SK-N-MC (cell line): Measurements from ENCODE around the gene WIZ.

Experiments
- DNase-seq: peaks from one replicate; pipeline ENCODE4 v3.0.0-alpha.2; 2011; ENCODE audit warnings: low read depth, low spot score
- H3K27ac ChIP-seq: fragments of 200-600 bp; sonication (generic); 2 replicates; pipeline ENCODE4 v1.5.1; 2016; ENCODE audit warnings: mixed run types
- H3K36me3 ChIP-seq: fragments of 200-600 bp; sonication (generic); 2 replicates; pipeline ENCODE4 v1.6.1; 2017; ENCODE audit warnings: antibody characterized with exemption, low read length, mixed read lengths; ENCODE audit not compliant: insufficient read depth
- H3K4me3 ChIP-seq: fragments of 200-600 bp; sonication (generic); 2 replicates; pipeline ENCODE4 v1.5.1; 2016
- H3K9ac ChIP-seq: fragments of 200-600 bp; sonication (generic); 2 replicates; pipeline ENCODE4 v1.8.0; 2017; ENCODE audit warnings: mixed run types, mixed read lengths; ENCODE audit not compliant: insufficient read length
- H3K9me3 ChIP-seq: fragments of 200-600 bp; sonication (generic); 2 replicates; pipeline ENCODE4 v1.6.1; 2017; ENCODE audit warnings: low read depth, mild to moderate bottlenecking, antibody characterized with exemption, low read length, moderate library complexity, mixed read lengths
- EZH2 ChIP-seq: fragments of 200-600 bp; sonication (generic); IDR thresholded peaks from one replicate; pipeline ENCODE4 v1.6.1; 2017; ENCODE audit warnings: antibody characterized with exemption
- FOXP2 ChIP-seq: optimal IDR thresholded peaks from 2 replicates; pipeline ENCODE3; 2011; ENCODE audit warnings: mild to moderate bottlenecking, moderate library complexity; ENCODE audit not compliant: insufficient read depth; ENCODE audit errors: extremely low read length, control extremely low read depth
- POLR2AphosphoS5 ChIP-seq: IDR thresholded peaks from 2 replicates; pipeline ENCODE4 v1.6.1; 2012; ENCODE audit warnings: mild to moderate bottlenecking, low read depth, low read length, borderline replicate concordance

WIZ gene

GRCh38 chr19:15456871-15457700 lies 7.3 kb upstream of the WIZ start:
- Histone ChIP-seq H3K36me3 (no peaks in the 10 kb centered on the region), H3K27ac (no peak overlapping the region), H3K4me3 (peak overlapping the region; percentile 68), H3K9me3 (no peaks in the 10 kb centered on the region), H3K9ac (no peak overlapping the region)
- DNase-seq, result no peak
- TF ChIP-seq EZH2, result no peak
- TF ChIP-seq FOXP2, result no peak
- no peak for TF ChIP-seq POLR2AphosphoS5

- Histone ChIP-seq H3K36me3 (no peaks in the 10 kb centered on the region), H3K9ac (no peak overlapping the region), H3K9me3 (no peaks in the 10 kb centered on the region), H3K4me3 (peak overlapping the region; percentile 68), H3K27ac (no peak overlapping the region)
- TF ChIP-seq EZH2 (no peak), POLR2AphosphoS5 (no peak), FOXP2 (no peak)
- DNase-seq, result no peak
Measured at GRCh38 chr19:15456441-15456840, 6.7 kb upstream of the WIZ start.

GRCh38 chr19:15455996-15456395 lies 6.2 kb upstream of the WIZ start:
- Histone ChIP-seq H3K27ac (no peak overlapping the region), H3K36me3 (no peaks in the 10 kb centered on the region), H3K9me3 (no peaks in the 10 kb centered on the region), H3K9ac (no peak overlapping the region), H3K4me3 (no peak overlapping the region)
- TF ChIP-seq EZH2 (no peak), FOXP2 (no peak), POLR2AphosphoS5 (no peak)
- no peak for DNase-seq

- Histone ChIP-seq H3K9me3 (no peaks in the 10 kb centered on the region), H3K9ac (no peak overlapping the region), H3K4me3 (no peak overlapping the region), H3K27ac (no peak overlapping the region), H3K36me3 (no peaks in the 10 kb centered on the region)
- no peak for DNase-seq
- TF ChIP-seq FOXP2 (no peak), POLR2AphosphoS5 (no peak), EZH2 (no peak)
Measured at GRCh38 chr19:15453906-15454860, 4.4 kb upstream of the WIZ start.

GRCh38 chr19:15453091-15453578 lies 3.4 kb upstream of the WIZ start:
- Histone ChIP-seq H3K9ac (no peak overlapping the region), H3K4me3 (no peak overlapping the region), H3K27ac (no peak overlapping the region), H3K9me3 (no peaks in the 10 kb centered on the region), H3K36me3 (no peaks in the 10 kb centered on the region)
- TF ChIP-seq EZH2, result no peak
- no peak for TF ChIP-seq POLR2AphosphoS5
- TF ChIP-seq FOXP2, result no peak
- DNase-seq, result no peak

- Histone ChIP-seq H3K9me3 (no peaks in the 10 kb centered on the region), H3K4me3 (no peak overlapping the region), H3K27ac (no peak overlapping the region), H3K36me3 (no peaks in the 10 kb centered on the region), H3K9ac (no peak overlapping the region)
- no peak for DNase-seq
- no peak for TF ChIP-seq EZH2
- no peak for TF ChIP-seq FOXP2
- TF ChIP-seq POLR2AphosphoS5, result no peak
Measured at GRCh38 chr19:15452111-15453047, 2.6 kb upstream of the WIZ start.

GRCh38 chr19:15450528-15450890 lies 753 bp upstream of the WIZ start:
- DNase-seq, result no peak
- Histone ChIP-seq H3K9me3 (no peaks in the 10 kb centered on the region), H3K4me3 (no peak overlapping the region), H3K36me3 (no peaks in the 10 kb centered on the region), H3K9ac (no peak overlapping the region), H3K27ac (no peak overlapping the region)
- TF ChIP-seq POLR2AphosphoS5 (no peak), FOXP2 (no peak), EZH2 (no peak)
